ENCODE measurements around the gene LSM4.
"Not testable (repeated sequence)": the region's sequence is repeated elsewhere in the genome, so short reads cannot be mapped to it uniquely, and the experiment has no call there.

LSM4 gene

DNA sequence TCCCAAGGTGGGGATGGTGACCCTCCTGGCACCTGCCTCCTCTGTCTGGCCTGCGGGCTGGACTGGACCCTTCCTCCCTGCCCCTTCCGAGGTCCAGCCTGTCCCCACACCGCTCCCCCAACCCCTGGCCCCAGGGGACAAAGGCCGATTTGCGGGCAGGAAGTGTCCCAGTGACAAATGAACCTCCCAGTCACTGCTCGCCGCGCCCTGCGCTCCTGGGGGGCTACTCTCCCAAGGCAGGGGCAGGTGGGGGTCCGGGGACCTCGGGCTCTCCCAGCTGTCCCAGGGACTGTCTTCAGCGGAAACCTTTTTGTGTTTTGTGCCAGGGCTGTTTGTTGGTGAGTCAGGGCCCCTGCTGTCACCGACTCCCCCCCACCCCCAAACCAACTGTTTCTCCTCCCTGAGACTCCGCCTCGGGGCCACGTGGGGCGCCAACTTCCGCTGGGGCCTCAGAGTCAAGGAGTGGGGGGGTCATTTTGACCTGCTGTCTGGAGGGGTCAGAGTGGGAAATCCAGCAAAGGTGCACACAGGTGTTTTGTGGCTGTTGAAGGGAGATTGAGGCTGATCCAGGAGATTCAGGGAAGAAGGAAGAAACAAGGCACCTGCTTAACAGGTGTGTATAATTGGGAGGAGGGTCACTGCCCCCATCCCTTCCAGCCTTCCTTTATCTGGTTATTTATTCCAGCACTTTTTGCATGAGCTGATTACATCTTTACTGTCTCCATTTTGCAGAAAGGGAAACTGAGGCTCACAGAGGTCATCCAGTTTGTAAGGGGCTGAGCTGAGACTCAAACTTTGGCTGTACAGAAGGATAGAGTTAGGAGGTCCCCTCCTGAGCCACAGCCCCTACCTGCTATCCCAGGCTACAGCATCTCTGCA, 18.4 kb upstream of the LSM4 start:
- peak; percentile 56 for DNase-seq

DNA sequence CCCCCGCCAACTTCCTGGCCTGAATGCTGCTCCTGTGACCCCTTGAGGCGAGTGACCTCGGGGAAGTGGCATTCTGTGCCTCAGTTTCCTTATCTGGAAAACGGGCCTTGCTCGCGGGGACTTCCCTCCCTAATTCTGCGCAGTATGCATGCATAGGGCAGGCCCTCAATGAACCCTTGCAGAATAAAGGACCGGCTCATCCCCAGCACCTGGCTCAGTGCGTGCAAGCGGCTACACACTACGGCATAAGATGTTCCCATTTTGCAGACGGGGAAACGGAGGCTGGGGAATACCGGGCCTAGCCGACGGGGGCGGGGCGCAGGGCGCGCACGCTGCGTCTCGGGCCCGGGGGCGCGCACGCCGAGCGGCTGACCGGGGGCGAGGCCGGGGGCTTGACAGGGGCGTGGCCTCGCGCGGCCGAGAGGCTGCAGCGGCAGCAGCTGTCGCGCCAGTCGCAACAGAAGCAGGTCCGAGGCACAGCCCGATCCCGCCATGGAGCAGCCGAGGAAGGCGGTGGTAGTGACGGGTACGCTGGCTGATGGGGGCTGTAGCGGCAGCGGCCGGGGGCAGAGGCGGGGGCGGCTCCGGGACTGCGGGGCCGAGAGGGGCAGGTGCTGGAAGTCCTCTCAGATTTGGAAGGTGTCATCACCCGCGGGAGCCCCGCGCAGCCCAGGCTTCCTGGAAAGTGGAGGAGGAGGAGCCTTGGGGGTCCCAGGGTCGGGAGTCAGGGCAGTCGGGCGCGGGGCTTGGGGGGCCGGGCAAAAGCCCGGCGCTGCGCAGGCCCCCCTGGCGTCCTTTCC, 17.5 kb upstream of the LSM4 start, which contains the start of gene PGPEP1:
Gene PGPEP1 (plus strand): TSS at position 409 of the 800 bp plus-strand sequence. CDS start 84 bp downstream, at position 493.
- peak; percentile 54 for DNase-seq

DNA sequence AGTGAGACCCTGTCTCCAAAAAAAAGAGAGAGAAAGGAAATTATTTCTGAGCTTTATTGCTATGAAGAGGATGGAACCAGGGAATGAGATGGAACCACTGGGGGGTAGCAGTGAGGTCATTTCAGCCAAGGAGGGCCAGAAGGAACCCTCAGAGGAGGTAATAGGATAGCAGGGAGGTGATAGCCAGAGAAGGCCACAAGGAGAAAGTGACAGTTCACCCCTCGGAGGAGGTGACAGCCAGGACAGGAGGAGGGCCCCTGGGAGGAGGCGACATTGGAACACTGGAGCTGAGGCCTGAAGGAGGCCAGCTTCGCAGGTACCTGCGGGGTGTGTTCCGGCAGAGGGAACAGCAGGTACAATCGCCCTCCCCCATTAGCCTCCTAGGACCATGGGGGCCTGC, 16.8 kb upstream of the LSM4 start:
- DNase-seq = peak; percentile 30

DNA sequence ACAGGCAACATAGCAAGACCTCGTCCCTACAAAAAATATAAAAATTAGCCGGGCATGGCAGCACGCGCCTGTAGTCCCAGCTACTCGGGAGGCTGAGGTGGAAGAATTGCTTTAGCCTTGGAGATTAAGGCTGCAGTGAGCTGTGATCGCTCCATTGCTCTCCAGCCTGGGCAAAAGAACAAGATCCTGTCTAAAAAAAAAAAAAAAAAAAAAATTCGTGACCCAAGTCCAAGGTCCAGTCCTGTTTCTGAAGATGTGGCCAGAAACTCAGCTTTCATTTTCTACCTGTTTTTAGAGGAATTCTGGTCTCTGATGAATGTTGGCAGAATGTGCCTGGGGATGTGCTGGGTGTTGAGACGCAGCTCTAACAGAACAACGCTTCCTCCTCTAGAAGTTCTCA, 15.7 kb upstream of the LSM4 start:
- no peak for DNase-seq

DNA sequence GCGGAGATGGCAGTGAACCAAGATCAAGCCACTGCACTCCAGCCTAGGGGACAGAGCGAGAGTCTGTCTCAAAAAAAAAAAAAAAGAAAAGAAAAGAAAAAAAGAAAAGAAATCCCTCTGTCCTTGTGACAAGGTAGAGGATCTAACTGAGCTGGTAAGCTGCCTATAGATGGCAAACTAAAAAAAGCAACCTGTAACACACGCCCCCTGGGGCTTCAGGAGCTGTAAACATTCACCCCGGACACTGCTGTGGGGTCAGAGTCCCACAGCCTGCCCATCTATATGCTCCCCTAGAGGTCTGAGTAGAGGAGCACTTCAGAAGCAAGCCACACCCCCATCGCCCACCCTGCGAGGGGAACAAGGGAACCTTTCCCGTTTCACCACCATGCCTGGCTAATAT, 13.2 kb upstream of the LSM4 start:
- DNase-seq = no peak

DNA sequence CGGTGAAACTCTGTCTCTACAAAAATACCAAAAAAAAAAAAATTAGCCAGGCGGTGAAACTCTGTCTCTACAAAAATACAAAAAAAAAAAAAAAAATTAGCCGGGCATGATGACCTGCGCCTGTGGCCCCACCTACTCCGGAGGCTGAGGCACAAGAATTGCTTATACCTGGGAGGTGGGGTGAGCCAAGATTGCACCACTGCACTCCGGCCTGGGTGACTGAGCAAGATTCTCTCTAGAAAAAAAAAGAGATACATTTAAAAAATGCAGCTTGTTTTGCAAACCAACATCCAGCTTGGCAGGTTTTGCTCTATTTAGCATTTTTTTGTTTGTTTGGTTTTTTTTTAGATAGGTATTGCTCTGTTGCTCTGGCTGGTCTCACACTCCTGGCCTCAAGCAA, 10.8 kb upstream of the LSM4 start:
- DNase-seq = no peak

DNA sequence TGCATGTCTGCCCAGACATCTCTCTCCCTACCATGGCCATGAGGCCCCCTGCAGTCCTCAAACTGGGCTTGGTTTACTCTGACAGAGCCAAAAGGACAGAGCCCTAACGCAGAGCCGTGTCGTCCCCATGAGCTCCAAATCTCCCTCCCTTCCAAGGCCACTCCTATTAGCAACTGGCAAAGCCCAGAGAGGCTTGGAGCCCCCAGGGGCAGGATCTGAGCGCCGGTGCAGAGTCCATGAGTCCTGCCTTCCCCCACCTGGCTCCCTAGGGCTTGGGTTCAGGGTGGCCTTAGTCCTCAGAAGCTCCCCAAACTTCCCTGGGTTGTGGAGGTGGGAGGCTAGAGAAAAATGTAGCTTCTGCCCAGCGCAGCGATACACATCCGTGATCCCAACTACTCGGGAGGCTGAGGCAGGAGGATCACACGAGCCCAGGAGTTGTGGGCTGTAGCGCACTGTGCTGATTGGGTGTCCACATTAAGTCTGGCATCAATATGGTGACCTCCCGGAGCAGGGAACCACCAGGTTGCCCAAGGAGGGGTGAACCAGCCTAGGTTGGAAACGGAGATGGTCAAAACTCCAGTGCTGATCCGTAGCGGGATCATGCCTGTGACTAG, 10.1 kb upstream of the LSM4 start:
- DNase-seq = no peak

DNA sequence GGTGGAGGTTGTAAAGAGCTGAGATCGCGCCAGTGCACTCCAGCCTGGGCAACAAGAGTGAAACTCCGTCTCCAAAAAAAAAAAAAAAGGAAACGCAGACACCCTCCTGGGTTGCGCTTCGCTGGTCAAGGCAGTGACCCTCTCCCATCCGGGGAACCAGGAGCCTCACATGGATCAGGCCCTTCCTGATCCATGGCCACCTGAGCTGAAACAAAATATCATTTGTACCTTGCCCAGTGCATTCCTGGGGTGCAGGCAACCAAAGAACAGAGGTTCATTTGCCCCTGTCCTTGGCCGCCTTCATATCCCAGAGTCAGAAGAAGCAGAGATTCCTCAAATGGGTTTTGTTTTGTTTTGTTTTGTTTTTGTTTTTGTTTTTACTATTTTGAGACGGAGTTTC, 8.0 kb upstream of the LSM4 start:
- no peak for DNase-seq

DNA sequence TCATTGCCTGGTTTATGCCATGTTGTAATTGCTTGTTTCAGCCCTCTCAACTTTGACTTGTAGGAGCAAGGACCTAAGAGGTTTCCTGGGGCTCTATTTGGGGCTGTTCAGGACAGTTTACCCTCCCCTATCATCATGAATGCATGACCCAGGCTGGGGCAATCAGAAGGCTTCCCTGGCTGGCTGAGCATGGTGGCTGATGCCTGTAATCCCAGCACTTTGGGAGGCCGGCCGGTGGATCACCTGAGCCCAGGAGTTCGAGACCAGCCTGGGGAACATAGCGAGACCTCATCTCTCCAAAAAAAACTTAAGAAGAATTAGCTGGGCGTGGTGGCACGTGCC, 6.1 kb upstream of the LSM4 start:
- no peak for DNase-seq

DNA sequence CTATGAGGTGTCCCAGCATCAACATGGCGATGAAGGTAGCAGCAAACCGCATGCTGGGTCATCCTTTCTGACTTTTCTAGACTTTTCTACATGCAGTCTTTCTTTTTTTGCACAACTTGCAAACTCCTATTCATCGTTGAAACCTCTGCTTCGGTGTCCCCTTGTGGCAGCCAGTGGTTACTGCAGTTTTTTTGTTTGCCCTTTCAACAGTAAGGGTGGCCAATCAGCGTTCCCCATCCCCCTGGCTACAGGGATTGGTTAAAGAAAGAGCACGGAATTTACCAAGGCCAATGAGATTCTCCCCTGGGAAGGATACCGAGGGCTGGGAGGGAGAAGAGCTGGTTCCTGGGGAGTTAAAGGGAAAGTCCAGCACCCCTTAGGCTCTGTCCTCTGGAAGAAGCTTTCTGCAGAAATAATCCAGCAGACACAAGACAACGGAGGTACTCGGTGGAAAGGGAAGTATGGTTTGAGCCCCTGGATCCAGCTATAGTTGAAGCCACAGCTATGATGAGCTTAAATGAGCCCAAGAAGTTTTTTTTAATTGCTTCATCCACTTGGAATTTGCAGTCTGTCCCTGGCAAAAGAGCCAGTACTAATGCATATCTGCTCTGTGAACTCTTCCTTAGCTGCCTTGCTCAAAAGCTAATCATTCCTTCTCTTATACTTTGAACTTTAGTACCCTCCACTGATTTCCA, 5.6 kb upstream of the LSM4 start:
- peak; percentile 98 for DNase-seq

DNA sequence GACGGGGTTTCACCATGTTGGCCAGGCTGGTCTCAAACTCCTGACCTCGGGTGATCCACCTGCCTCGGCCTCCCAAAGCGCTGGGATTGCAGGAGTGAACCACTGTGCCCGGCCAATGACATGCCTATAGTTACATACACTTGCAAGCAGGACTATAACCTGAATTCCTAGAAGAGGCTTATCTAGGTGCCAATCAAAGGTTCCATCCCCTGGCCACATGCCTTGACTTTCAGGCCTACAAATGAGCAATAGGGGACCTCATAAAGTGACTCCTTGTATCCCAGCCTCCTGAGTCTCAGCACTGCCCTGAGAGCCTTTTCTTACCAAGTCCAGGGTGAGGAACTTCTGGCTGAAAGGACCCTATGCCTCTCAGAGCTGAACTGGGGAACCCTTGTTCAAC, 3.9 kb upstream of the LSM4 start:
- no peak for DNase-seq

DNA sequence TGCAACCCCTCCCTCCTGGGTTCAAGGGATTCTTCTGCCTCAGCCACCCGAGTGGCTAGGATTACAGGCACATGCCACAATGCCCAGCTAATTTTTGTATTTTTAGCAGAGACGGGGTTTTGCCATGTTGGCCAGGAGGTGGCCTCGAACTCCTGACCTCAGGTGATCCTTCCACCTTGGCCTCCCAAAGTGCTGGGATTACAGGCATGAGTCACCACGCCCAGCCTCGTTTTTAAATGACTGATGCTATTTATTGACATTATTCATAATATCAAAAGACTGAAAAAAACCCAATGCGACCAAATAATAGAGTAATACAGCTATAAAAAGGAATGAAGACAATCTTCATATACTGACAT, 1.5 kb upstream of the LSM4 start:
- DNase-seq = not testable (repeated sequence)

DNA sequence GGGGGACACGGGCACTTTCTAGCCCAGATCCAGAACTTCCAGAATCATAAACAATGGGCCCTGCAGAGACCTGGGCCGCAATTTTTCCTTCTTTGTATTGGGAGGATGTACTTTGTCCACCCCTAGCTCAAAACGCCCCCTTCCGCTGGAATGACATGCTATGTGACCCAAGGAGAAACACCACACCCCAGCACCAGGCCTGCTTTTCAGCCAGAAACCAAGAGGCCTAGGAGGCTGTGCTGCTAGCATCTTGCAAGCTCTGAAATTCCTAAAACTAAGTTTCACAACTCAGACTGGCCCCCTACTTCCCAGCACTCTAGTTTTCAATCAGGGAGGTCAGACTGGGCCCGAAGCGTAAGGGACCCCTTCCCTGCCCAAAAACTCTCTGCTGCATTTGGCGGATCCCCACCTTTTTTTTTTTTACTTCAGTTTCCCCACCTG, 538 bp downstream of the LSM4 start:
- peak; percentile 76 for DNase-seq

DNA sequence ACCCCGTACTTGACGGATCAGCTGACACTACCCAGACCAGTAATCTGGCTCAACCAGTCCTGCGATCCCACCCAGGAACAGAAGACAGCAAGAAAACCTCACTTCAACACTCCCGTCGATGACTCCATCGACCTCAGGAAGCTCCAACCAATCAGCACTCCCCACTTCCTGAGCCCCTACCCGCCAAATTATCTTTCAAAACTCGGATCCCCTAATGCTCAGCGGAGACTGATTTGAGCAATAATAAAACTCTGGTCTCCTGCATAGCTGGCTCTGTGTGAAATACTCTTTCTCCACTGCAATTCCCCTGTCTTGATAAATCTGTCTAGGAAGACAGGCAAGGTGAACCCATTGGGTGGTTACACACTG, 1.2 kb downstream of the LSM4 start:
- DNase-seq = no peak

DNA sequence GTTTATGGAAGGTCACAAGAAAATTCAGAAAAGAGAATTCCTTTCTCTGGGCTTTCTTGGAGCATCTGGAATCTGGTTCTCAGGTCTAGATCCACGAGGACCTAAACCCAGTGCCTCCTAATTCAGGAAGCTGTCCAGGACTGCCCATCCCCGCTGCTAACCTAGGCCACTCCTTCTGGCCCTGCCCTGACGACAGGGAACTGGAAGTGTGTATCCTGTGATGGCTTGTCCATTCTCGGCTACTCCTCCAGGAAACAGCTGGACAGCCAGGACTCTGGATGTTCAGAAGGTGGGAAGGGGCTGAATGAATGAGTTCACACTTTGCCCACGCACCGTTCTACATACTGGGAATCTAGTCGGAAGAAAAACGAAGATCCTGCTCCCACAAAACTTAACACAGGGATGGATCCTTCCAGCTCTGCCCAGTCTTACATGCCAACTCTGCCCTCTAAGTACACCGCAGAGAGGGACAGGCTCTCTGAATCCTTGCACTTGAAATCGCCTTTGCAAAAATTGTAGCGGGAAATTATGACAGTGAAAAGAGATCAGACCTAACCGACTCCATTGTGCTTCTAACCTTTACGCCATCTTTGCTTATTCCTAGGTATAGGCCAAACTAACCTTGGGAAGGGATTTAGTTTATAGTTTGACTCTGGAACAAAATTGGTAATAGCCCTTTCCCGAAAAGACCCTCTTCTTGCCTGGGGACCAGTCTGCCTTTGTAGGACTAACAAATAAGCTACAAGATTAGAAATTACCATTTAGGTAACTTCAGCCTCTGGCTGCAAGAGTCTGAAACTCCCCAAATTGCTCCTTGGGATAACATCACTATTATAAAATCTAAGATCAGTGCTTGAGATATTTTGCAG, 1.8 kb downstream of the LSM4 start:
- DNase-seq = no peak

DNA sequence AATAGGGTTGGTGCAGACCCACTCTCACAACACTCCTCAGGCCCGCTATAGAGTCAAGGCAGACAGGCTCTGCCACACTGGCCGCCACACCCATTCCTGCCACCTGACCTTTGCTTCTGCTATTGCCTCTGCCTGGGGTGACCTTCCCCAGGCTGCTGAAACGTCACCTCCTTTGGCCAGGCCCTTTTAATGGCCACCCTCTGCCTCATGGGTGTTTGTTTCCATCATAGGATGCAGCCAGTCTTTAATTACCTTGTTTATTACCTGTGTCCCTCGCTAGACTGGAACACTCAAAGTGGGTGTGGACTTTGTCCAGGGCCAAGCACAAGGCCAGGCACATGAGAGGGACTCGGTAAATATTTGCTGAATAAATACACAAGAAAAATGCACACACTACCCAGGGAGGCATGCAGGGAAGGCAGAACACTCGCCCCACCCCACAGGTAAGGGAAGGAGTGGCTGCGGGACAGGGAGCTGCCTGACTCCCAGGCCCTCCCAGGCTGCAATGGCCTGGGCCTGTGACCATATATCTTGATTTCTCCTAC, 3.2 kb downstream of the LSM4 start:
- no peak for DNase-seq

DNA sequence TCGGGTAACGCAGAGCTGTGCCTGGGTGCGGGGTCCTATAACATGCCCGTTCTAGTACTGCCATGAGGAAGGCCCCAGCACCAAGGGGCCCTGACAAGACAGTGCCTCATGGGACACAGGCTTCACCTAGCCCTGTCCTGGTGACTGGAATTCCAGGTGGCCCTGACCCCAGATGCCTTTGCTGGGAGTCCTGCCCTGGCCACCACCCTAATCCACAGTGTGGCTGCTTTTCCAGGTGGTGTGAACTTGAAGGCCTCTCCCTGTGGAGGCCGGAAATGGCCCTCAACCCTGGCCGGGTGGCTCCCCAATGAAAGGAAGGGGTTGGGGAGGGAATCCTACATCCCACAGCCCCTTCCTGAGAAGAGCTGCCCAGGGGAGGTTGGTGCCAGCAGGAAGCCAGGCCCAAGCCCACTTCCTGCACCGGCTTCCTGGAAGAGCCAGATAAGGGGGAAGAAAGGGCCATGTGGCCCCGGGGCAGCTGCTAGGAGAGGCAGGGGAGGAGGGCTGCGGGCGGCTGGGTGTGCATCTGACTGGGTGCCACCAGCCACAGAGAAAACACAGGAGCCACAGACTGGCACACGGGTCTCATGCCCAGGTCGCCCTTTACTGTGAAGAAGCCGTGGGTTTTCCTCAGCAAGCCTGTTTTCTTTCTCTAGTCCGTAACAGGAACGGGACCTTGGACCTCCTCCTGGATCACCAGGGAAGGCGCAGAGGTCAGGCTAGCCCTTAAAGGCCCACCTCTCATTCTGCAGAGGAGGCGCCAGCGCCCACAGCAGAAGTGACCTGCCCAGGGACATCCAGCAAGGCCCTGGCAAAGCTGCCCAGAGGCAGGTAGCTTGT, 4.7 kb downstream of the LSM4 start:
- no peak for DNase-seq

DNA sequence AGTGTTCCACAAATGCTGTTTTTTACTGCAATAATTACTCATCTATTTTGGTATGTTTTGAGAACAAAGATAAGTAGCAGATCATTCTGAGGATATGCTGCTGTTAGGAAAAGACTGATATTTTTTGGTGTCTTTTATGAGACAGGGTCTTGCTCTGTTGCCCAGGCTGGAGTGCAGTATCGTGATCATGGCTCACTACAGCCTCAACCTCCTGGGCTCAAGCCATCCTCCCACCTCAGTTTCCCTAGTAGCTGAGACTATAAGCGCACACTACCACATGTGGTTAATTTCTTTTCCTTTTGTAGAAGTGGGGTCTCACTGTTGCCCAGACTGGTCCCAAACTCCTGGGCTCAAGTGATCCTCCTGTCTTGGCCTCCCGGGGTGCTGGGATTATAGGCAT, 9.5 kb downstream of the LSM4 start:
- no peak for DNase-seq

DNA sequence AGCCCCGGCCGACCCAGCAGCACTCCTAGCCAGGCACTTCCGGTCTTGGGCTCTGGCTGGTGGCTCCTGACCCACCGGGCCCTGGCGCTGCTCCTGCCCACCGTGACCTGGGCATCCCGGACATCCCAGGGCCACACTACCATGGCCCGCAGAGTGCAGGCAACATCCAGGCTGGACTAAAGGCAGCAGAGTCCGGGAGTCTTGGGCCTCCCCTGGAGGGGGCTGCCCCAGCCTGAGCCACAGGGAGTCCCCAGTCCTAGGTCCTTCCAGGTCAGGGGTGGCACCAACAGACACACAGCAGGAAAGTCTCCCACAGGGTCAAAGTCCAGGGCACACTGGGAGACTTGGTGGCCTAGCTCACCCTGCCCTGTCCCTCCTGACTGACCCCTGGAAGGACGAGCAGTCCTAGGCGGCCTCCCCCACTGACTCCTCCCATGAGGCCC, 10.8 kb downstream of the LSM4 start:
- no peak for DNase-seq

DNA sequence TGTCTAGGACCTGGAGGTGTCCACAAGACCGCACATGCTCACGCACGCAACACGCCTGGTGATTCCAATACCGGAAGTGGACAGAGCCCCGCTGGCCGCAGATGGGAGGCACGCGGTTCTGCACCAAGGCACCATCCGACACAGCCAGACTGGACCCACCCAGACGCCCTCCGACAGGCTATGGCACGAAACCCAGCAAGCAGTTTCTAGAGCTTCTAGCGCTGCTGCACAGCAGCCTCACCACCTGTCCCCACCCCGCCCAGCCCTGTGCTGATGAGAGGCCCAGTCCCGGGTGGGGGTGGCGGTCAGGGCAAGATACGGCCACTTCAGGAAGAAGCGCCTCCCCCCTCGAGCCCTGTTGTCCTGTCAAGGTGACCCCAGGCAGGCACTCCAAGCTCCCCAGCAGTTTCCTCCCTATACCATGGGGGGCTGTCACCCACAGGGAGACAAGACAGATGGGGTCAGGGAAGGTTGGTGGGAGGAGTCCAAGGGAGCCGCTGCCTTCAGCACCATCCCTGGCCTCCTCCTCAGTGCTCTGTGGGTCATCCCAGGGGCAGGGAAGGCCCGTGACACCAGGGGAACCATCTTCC, 11.3 kb downstream of the LSM4 start:
- no peak for DNase-seq
